RWPE2 (cell line): ENCODE results near the gene MEMO1.

ENCODE experiments used
- ATAC-seq: fragments of 200-7000 bp; cut with Tn5 transposase; 3 replicates; pipeline ENCODE4 v1.9.1; 2021; ENCODE audit warnings: low read depth
- DNase-seq: peaks from one replicate; pipeline ENCODE4 v3.0.0-alpha.2; 2020; ENCODE audit warnings: low spot score
- H3K27ac ChIP-seq: fragments of 450-650 bp; 2 replicates; pipeline ENCODE4 v1.5.1; 2017; ENCODE audit warnings: mild to moderate bottlenecking; ENCODE audit not compliant: poor library complexity, severe bottlenecking
- H3K27me3 ChIP-seq: fragments of 250-450 bp; sonication (Bioruptor Pico); 2 replicates; pipeline ENCODE4 v1.5.1; 2021; ENCODE audit warnings: mild to moderate bottlenecking, moderate library complexity; ENCODE audit not compliant: insufficient read depth, poor library complexity, severe bottlenecking
- H3K36me3 ChIP-seq: fragments of 250-450 bp; sonication (Bioruptor Pico); 2 replicates; pipeline ENCODE4 v1.5.1; 2020; ENCODE audit warnings: low read depth, mild to moderate bottlenecking, moderate library complexity
- H3K4me1 ChIP-seq: fragments of 250-450 bp; sonication (Bioruptor Pico); 2 replicates; pipeline ENCODE4 v1.5.1; 2021; ENCODE audit warnings: mild to moderate bottlenecking, moderate library complexity; ENCODE audit not compliant: insufficient read depth, poor library complexity, severe bottlenecking
- H3K4me3 ChIP-seq: fragments of 250-450 bp; sonication (Bioruptor Pico); 2 replicates; pipeline ENCODE4 v1.5.1; 2021; ENCODE audit warnings: mild to moderate bottlenecking, moderate library complexity; ENCODE audit not compliant: severe bottlenecking
- H3K9me3 ChIP-seq: fragments of 250-450 bp; sonication (Bioruptor Pico); 2 replicates; pipeline ENCODE4 v1.5.1; 2021; ENCODE audit warnings: mild to moderate bottlenecking, moderate library complexity; ENCODE audit not compliant: severe bottlenecking
- CTCF ChIP-seq: fragments of 450-650 bp; IDR thresholded peaks from one replicate; pipeline ENCODE4 v1.5.1; 2017; ENCODE audit warnings: mild to moderate bottlenecking, moderate library complexity; ENCODE audit not compliant: poor library complexity, severe bottlenecking

The MEMO1 gene

GRCh38 chr2:31997653-31998052, 13.2 kb downstream of the MEMO1 start:
- no peak overlapping the region for H3K27ac ChIP-seq
- peaks cover 8% of the 10 kb centered on the region for H3K4me1 ChIP-seq
- TF ChIP-seq CTCF: no peak
- no peak for DNase-seq
- no peak overlapping the region for H3K4me3 ChIP-seq
- H3K9me3 ChIP-seq: no peaks in the 10 kb centered on the region
- H3K36me3 ChIP-seq: peaks cover 8% of the 10 kb centered on the region; the same call in 1 of the 2 replicates
- no peaks in the 10 kb centered on the region for H3K27me3 ChIP-seq
- no peak for ATAC-seq

- no peak for TF ChIP-seq CTCF
- Histone ChIP-seq H3K36me3 (0 out of 2 replicates have a peak, but pooled peaks cover 3% of the 10 kb centered on the region), H3K4me3 (no peak overlapping the region), H3K4me1 (peaks cover 4% of the 10 kb centered on the region), H3K27me3 (no peaks in the 10 kb centered on the region), H3K27ac (no peak overlapping the region), H3K9me3 (no peaks in the 10 kb centered on the region)
- DNase-seq (no peak), ATAC-seq (no peak)
Measured at GRCh38 chr2:31996571-31997150, 14.1 kb downstream of the MEMO1 start.

GRCh38 chr2:31992934-31993333, 17.9 kb downstream of the MEMO1 start:
- no peaks in the 10 kb centered on the region for H3K9me3 ChIP-seq

GRCh38 chr2:31992025-31992579, 18.7 kb downstream of the MEMO1 start:
- H3K36me3 ChIP-seq: no peaks in the 10 kb centered on the region
- H3K27ac ChIP-seq: no peak overlapping the region
- H3K4me3 ChIP-seq: no peak overlapping the region
- DNase-seq: no peak
- H3K27me3 ChIP-seq: no peaks in the 10 kb centered on the region
- TF ChIP-seq CTCF: no peak
- ATAC-seq: no peak
- H3K4me1 ChIP-seq: peaks cover 8% of the 10 kb centered on the region
- no peaks in the 10 kb centered on the region for H3K9me3 ChIP-seq

More at GRCh38 chr2:31992934-31993333, 17.9 kb downstream of the MEMO1 start:
- Histone ChIP-seq H3K27ac (no peak overlapping the region), H3K4me1 (peaks cover 7% of the 10 kb centered on the region), H3K27me3 (no peaks in the 10 kb centered on the region), H3K36me3 (no peaks in the 10 kb centered on the region), H3K4me3 (no peak overlapping the region)
- no peak for ATAC-seq
- TF ChIP-seq CTCF: no peak
- DNase-seq: no peak

- Histone ChIP-seq H3K27ac (no peak overlapping the region), H3K4me1 (peaks cover 8% of the 10 kb centered on the region), H3K9me3 (no peaks in the 10 kb centered on the region), H3K27me3 (no peaks in the 10 kb centered on the region), H3K36me3 (no peaks in the 10 kb centered on the region), H3K4me3 (no peak overlapping the region)
- ATAC-seq: no peak
- TF ChIP-seq CTCF: no peak
- DNase-seq: no peak
Measured at GRCh38 chr2:31989946-31990345, 20.9 kb downstream of the MEMO1 start.
